ENCODE measurements around the gene SCAF4.

DNA sequence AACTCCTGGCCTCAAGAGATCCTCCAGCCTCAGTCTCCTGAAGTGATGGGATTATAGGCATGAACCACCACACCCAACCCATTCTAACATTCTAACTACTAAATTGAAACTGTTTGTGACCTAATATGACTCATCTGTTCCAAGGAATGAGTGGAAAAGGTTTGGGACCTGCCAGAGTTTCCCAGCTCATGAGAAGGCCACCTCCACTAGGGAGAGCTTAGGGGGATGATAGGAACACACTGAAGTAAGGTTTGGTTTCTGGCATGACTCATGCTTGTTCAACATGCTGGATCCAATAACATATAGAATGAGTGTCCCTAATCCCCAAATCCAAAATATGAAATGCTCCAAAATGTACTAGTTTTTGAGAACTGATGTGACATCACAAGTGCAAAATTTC, 18.9 kb upstream of the SCAF4 start:
- TF ChIP-seq, protein P1, sequence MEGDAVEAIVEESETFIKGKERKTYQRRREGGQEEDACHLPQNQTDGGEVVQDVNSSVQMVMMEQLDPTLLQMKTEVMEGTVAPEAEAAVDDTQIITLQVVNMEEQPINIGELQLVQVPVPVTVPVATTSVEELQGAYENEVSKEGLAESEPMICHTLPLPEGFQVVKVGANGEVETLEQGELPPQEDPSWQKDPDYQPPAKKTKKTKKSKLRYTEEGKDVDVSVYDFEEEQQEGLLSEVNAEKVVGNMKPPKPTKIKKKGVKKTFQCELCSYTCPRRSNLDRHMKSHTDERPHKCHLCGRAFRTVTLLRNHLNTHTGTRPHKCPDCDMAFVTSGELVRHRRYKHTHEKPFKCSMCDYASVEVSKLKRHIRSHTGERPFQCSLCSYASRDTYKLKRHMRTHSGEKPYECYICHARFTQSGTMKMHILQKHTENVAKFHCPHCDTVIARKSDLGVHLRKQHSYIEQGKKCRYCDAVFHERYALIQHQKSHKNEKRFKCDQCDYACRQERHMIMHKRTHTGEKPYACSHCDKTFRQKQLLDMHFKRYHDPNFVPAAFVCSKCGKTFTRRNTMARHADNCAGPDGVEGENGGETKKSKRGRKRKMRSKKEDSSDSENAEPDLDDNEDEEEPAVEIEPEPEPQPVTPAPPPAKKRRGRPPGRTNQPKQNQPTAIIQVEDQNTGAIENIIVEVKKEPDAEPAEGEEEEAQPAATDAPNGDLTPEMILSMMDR (IDR thresholded peaks at IDR 0.05): no peak
- no peak for TF ChIP-seq POLR2A (IDR thresholded peaks at IDR 0.05)

Data from right lobe of liver (tissue), 4 donors.